GM12873 (cell line): ENCODE results near the gene METTL1.

Experiments used
- TF ChIP-seq, protein P1 (sequence below): IDR thresholded peaks from 2 replicates; pipeline ENCODE4 v1.5.1; 2012; ENCODE audit warnings: low read depth, mild to moderate bottlenecking, moderate library complexity, low read length, control low read depth; ENCODE audit not compliant: insufficient read depth; ENCODE audit errors: missing control alignments

The METTL1 gene

DNA sequence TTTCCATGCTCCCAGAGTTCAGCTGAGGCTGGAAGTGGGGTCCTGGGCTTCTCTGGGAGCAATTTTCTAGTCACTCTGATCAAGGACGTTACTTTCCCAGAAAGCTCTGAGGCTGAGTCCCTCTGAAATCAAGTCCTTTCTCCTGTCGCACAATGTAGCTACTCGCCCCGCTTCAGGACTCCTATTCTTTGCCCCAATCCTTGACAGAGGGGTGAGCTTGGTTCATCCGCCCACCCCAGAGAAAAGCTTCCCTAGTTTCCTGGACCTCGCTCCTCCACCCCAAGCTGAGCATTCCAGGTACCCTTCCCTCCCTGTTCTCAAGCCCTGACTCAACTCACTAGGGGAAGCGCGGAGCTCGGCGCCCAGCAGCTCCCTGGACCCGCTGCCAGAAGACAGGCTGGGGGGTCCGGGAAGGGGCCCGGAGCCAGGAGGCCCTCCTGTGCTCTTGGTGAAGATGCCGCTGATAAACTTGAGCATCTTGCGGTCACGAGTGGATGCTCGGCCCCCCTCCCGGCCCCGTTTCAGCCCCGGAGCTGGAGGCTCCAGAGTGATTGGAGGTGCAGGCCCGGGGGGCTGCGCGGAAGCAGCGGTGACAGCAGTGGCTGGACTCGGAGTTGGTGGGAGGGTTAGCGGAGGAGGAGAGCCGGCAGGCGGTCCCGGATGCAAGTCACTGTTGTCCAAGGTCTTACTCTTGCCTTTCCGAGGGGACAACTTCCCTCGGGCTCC is 35.0 kb downstream of the METTL1 start:
- TF ChIP-seq, protein P1, sequence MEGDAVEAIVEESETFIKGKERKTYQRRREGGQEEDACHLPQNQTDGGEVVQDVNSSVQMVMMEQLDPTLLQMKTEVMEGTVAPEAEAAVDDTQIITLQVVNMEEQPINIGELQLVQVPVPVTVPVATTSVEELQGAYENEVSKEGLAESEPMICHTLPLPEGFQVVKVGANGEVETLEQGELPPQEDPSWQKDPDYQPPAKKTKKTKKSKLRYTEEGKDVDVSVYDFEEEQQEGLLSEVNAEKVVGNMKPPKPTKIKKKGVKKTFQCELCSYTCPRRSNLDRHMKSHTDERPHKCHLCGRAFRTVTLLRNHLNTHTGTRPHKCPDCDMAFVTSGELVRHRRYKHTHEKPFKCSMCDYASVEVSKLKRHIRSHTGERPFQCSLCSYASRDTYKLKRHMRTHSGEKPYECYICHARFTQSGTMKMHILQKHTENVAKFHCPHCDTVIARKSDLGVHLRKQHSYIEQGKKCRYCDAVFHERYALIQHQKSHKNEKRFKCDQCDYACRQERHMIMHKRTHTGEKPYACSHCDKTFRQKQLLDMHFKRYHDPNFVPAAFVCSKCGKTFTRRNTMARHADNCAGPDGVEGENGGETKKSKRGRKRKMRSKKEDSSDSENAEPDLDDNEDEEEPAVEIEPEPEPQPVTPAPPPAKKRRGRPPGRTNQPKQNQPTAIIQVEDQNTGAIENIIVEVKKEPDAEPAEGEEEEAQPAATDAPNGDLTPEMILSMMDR = no peak

GRCh38 chr12:57735952-57736740 is 35.8 kb downstream of the METTL1 start:
- TF ChIP-seq, protein P1 = no peak

GRCh38 chr12:57735198-57735855 is 36.6 kb downstream of the METTL1 start:
- TF ChIP-seq, protein P1 = no peak

DNA sequence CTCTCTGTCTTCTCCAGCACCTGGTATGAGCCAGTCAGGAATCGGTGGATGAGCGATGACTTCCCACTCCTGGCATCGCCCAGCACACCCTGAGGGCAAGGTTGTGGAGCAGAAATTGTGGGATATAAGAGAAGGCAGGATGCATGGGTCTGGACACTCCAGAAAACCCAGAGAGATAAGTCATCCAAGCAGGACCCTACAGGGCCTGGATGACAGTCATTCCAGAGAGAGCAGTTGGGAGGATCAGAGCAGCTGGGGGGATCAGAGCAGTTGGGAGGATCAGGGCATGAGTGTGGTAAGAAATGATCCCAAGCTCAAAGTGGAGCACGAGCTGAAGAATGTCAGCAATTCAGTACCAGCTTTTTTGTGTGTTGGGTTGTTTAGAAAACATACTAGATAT is 37.3 kb downstream of the METTL1 start:
- TF ChIP-seq, protein P1 = no peak

DNA sequence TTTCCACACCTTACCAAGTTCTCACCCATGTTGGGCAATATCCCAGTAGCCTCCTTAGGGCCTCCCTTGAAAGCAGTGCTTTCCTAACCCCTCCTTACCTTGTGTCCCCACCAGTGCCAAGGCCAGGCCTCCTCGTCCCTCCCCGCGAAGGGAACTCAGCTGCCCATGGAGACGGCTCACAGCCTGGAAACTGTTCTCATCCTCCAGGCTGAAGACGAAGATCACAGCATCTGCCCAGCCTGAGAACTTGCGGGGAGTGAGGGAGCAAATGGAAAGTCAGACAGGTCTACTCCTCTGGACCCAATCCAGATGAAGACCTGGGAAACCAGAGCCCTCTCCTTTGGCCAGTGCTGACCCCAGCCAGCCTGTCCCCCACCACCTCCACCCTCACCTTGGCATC is 38.0 kb downstream of the METTL1 start:
- TF ChIP-seq, protein P1 = no peak

DNA sequence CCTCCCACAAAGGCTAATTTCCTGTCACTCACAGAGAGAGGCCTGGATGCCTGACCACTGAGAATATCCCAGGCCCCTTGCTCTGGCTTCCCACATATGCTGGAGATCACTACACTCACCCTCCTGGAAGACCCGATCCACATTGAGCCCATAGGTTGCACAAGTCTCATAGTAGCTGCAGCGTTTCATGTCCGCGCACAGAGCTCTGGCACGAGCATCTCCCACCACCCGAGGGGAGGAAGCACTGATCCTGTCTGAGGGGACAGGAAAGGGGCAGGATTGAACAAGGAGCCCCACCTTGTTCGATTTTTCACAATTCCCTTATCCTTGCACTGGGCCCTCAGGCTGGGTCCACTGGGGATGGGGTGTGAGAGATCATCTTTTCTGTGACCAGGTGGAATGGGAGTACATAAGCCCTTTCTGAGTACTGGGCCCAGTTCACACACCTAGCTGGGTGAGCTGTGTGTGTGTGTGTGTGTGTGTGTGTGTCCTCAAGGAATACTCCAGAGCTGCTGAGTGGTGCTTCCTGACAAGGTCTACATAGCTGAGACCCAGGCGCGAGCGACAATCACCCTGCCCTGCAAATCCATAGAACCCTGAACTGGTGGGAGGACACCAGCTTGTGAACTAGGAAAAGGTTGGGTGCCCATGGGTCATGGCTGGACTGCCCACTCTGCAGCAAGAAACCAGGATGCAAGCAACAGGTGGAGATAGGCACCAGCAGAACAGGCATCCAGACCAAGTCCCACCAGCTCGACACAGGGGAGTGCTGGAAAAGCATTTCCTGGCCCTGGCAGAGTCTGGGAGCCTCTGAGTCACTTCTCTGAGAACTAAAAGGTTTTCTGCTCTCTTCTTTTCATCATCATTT is 38.9 kb downstream of the METTL1 start:
- TF ChIP-seq, protein P1 = no peak
